H1 (cell line): ENCODE measurements around the gene SORBS1. TPM values are rescaled to one million over a fixed set of nuclear protein-coding genes. Genes with fewer than 3 reads are reported as not detected.
A peak's percentile ranks its signal among the peaks of the same experiment; 100 is the strongest.

ENCODE experiments used
- CTCF ChIA-PET: fragments of 300-600 bp; sonication (Branson Sonifier 250); formaldehyde crosslinking; loops from one replicate; lab custom pipeline; 2021; ENCODE audit not compliant: partially characterized antibody; lab: Charles Lee
- POLR2A ChIA-PET: fragments of 300-600 bp; sonication (Branson Sonifier 250); formaldehyde crosslinking; loops from one replicate; lab custom pipeline; 2021; ENCODE audit warnings: inconsistent platforms; ENCODE audit not compliant: partially characterized antibody; lab: Charles Lee
- DNase-seq, 2 experiments: peaks; one replicate each; pipeline versions ENCODE4 v3.0.0 to v3.0.0-alpha.2; 2010 to 2022; ENCODE audit warnings: low spot score in 2 of 2, low read depth in 1 of 2, mixed read lengths in 1 of 2
- FAIRE-seq: peaks from 2 replicates; lab custom pipeline; 2011; peaks lifted over from hg19 to GRCh38; lab: Jason Lieb, UNC
- H2AFZ ChIP-seq: 2 replicates; pipeline ENCODE4 v1.8.1; 2012; ENCODE audit warnings: low read length, inconsistent platforms
- H2AK5ac ChIP-seq: 2 replicates; pipeline ENCODE4 v1.6.1; 2013; ENCODE audit warnings: low read depth, low read length
- H2BK120ac ChIP-seq: replicated peaks from 2 replicates; pipeline ENCODE3; 2013; ENCODE audit warnings: low read depth, low read length, inconsistent platforms
- H2BK12ac ChIP-seq: 2 replicates; pipeline ENCODE4 v1.6.1; 2013; ENCODE audit warnings: low read depth, low read length
- H2BK15ac ChIP-seq: 2 replicates; pipeline ENCODE4 v1.6.1; 2013; ENCODE audit warnings: low read length
- H2BK20ac ChIP-seq: 2 replicates; pipeline ENCODE4 v1.6.1; 2013; ENCODE audit warnings: low read length
- H2BK5ac ChIP-seq: 2 replicates; pipeline ENCODE4 v1.6.1; 2013; ENCODE audit warnings: low read depth, low read length
- H3K14ac ChIP-seq: 2 replicates; pipeline ENCODE4 v1.6.1; 2013; ENCODE audit warnings: inconsistent platforms; ENCODE audit not compliant: insufficient read length
- H3K18ac ChIP-seq: 2 replicates; pipeline ENCODE4 v1.6.1; 2013; ENCODE audit warnings: low read length; ENCODE audit errors: extremely low read depth
- H3K23ac ChIP-seq: 2 replicates; pipeline ENCODE4 v1.6.1; 2013; ENCODE audit warnings: inconsistent platforms; ENCODE audit not compliant: insufficient read length
- H3K23me2 ChIP-seq: 2 replicates; pipeline ENCODE4 v1.6.1; 2013; ENCODE audit warnings: low read depth, low read length
- H3K27ac ChIP-seq: 2 replicates; pipeline ENCODE4 v1.6.1; 2011; ENCODE audit warnings: low read depth, low read length, inconsistent platforms
- H3K27me3 ChIP-seq, 4 experiments: replicated peaks in 1 of 4; 1 replicate in 1 of 4; 2 replicates in 3 of 4; pipeline versions ENCODE4 v1.6.1 to v1.8.1; 2011 to 2013; ENCODE audit warnings: low read length in 3 of 4, mild to moderate bottlenecking in 3 of 4, inconsistent platforms in 2 of 4, mixed read lengths in 2 of 4, moderate library complexity in 1 of 4; ENCODE audit not compliant: control insufficient read depth in 3 of 4, insufficient read depth in 3 of 4; ENCODE audit errors: extremely low read depth in 1 of 4
- H3K36me3 ChIP-seq, 4 experiments: 2 replicates each; pipeline versions ENCODE4 v1.6.1 to v1.8.1; 2011 to 2013; ENCODE audit warnings: mild to moderate bottlenecking in 4 of 4, low read length in 3 of 4, moderate library complexity in 2 of 4, control low read depth in 1 of 4, inconsistent platforms in 1 of 4; ENCODE audit not compliant: insufficient read depth in 4 of 4, control insufficient read depth in 2 of 4
- H3K4ac ChIP-seq: replicated peaks from 2 replicates; pipeline ENCODE3; 2013; ENCODE audit warnings: low read length, low read depth, mixed read lengths, inconsistent platforms; ENCODE audit not compliant: insufficient read length
- H3K4me1 ChIP-seq, 4 experiments: replicated peaks in 1 of 4; 1 replicate in 1 of 4; 2 replicates in 3 of 4; pipeline versions ENCODE4 v1.6.1 to v1.8.1; 2011 to 2013; ENCODE audit warnings: low read length in 3 of 4, inconsistent platforms in 2 of 4, mixed read lengths in 1 of 4; ENCODE audit not compliant: insufficient read depth in 4 of 4, control insufficient read depth in 3 of 4
- H3K4me2 ChIP-seq, 2 experiments: 2 replicates each; pipeline versions ENCODE4 v1.6.1 to v1.8.1; 2011 to 2013; ENCODE audit warnings: low read depth in 2 of 2, low read length in 2 of 2, control low read depth in 1 of 2, inconsistent platforms in 1 of 2, mild to moderate bottlenecking in 1 of 2; ENCODE audit not compliant: insufficient read depth in 1 of 2
- H3K4me3 ChIP-seq, 4 experiments: fragments of 200-600, 300-600 bp in 1 of 4; sonication (generic), shearing (Covaris generic), sonication (Bioruptor Twin) in 1 of 4; 2 replicates each; pipeline versions ENCODE4 v1.5.1 to v1.8.1; 2011 to 2016; ENCODE audit warnings: low read length in 4 of 4, low read depth in 3 of 4, control low read depth in 2 of 4, inconsistent platforms in 2 of 4, mild to moderate bottlenecking in 2 of 4, mixed read lengths in 1 of 4, moderate library complexity in 1 of 4; ENCODE audit not compliant: insufficient read depth in 2 of 4; ENCODE audit errors: extremely low read depth in 1 of 4
- H3K56ac ChIP-seq: replicated peaks from 2 replicates; pipeline ENCODE3; 2013; ENCODE audit warnings: low read depth, mild to moderate bottlenecking, mixed read lengths, low read length, inconsistent platforms; ENCODE audit not compliant: insufficient read length
- H3K79me1 ChIP-seq: 2 replicates; pipeline ENCODE4 v1.6.1; 2013; ENCODE audit warnings: low read depth, low read length, control low read depth
- H3K79me2 ChIP-seq, 2 experiments: 2 replicates each; pipeline versions ENCODE4 v1.6.1 to v1.8.1; 2012 to 2013; ENCODE audit warnings: low read length in 2 of 2, mild to moderate bottlenecking in 2 of 2, inconsistent platforms in 1 of 2; ENCODE audit not compliant: insufficient read depth in 2 of 2, control insufficient read depth in 1 of 2
- H3K9ac ChIP-seq, 4 experiments: replicated peaks in 1 of 4; 1 replicate in 1 of 4; 2 replicates in 3 of 4; pipeline versions ENCODE4 v1.6.1 to v1.8.1; 2011 to 2013; ENCODE audit warnings: low read depth in 3 of 4, low read length in 3 of 4, control low read depth in 2 of 4, mild to moderate bottlenecking in 2 of 4, moderate library complexity in 2 of 4, inconsistent platforms in 1 of 4; ENCODE audit errors: extremely low read depth in 1 of 4
- H3K9me3 ChIP-seq, 2 experiments: 2 replicates each; pipeline versions ENCODE4 v1.6.1 to v1.8.1; 2012 to 2013; ENCODE audit warnings: mild to moderate bottlenecking in 2 of 2, moderate library complexity in 2 of 2, control low read depth in 1 of 2, inconsistent platforms in 1 of 2, low read depth in 1 of 2, low read length in 1 of 2, mixed read lengths in 1 of 2; ENCODE audit not compliant: insufficient read depth in 2 of 2
- H4K20me1 ChIP-seq, 2 experiments: replicated peaks in 1 of 2; 2 replicates each; pipeline versions ENCODE3 to v1.8.1; 2011 to 2013; ENCODE audit warnings: inconsistent platforms in 2 of 2, low read length in 2 of 2, mild to moderate bottlenecking in 1 of 2; ENCODE audit not compliant: insufficient read depth in 2 of 2, control insufficient read depth in 1 of 2
- H4K5ac ChIP-seq: 2 replicates; pipeline ENCODE4 v1.6.1; 2013; ENCODE audit warnings: low read length, low read depth, mixed read lengths, inconsistent platforms; ENCODE audit not compliant: insufficient read length
- H4K8ac ChIP-seq: 2 replicates; pipeline ENCODE4 v1.8.0; 2013; ENCODE audit warnings: mild to moderate bottlenecking, moderate library complexity, low read length, inconsistent platforms; ENCODE audit not compliant: insufficient read depth; ENCODE audit errors: extremely low read depth
- H4K91ac ChIP-seq: replicated peaks from 2 replicates; pipeline ENCODE3; 2013; ENCODE audit warnings: low read length, mixed read lengths, inconsistent platforms; ENCODE audit not compliant: insufficient read length
- BACH1 ChIP-seq: IDR thresholded peaks from 2 replicates; pipeline ENCODE4 v1.6.1; 2012; ENCODE audit warnings: low read length, improper control_type of control experiment
- FOSL1 ChIP-seq: IDR thresholded peaks from 2 replicates; pipeline ENCODE4 v1.6.1; 2011; ENCODE audit warnings: mild to moderate bottlenecking, low read depth, low read length, moderate library complexity; ENCODE audit not compliant: insufficient read depth
- HDAC2 ChIP-seq, 2 experiments: fragments of 300-600 bp in 1 of 2; sonication (generic) in 1 of 2; IDR thresholded peaks; 2 replicates each; pipeline ENCODE4 v1.6.1; 2011 to 2012; ENCODE audit warnings: low read depth in 2 of 2, low read length in 2 of 2, mild to moderate bottlenecking in 2 of 2, moderate library complexity in 2 of 2, borderline replicate concordance in 1 of 2, inconsistent platforms in 1 of 2
- YY1 ChIP-seq: IDR thresholded peaks from 2 replicates; pipeline ENCODE4 v1.6.1; 2011; ENCODE audit warnings: low read depth, mild to moderate bottlenecking, low read length
- WGBS, 2 experiments: shearing (Covaris generic) in 1 of 2; methylation state at CpG; one replicate each; pipeline versions ENCODE4 v1.1.6 to v1.1.7; 2013 to 2015; ENCODE audit warnings: low lambda C conversion rate in 2 of 2, mixed read lengths in 2 of 2, inconsistent platforms in 1 of 2, low coverage in 1 of 2, missing lambda C conversion rate in 1 of 2; ENCODE audit not compliant: insufficient replicate concordance in 2 of 2, insufficient coverage in 1 of 2, insufficient read length in 1 of 2; ENCODE audit errors: extremely low coverage in 1 of 2, missing lambda C conversion rate in 1 of 2; 5-methylcytosine and 5-hydroxymethylcytosine counted together
- polyA plus RNA-seq, 7 experiments: library from polyadenylated mRNA; depleted of rRNA in 3 of 7; stranded (reverse) in 5 of 7; unstranded in 2 of 7; fragments of >200 nt in 5 of 7; fragments of 200-250 nt in 2 of 7; gene quantifications; 1 replicate in 5 of 7; 2 replicates in 1 of 7; 4 replicates in 1 of 7; pipeline versions ENCODE4 v1.2.1 to v1.2.3, GENCODE V29; 2011 to 2013; ENCODE audit warnings: missing spikeins in 2 of 7, mixed read lengths in 2 of 7
- total RNA-seq: library from RNA; stranded (reverse); fragmentation: NEBNext Ultra II Directional; extraction: Animal tissue kit (Norgen Biotek cat#: 25700); gene quantifications from 2 replicates; pipeline ENCODE4 v1.2.1, GENCODE V29; 2021

SORBS1 gene
- total and polyA plus RNA-seq, 2 of the 8 experiments (the other 6 are each of a cell fraction or from before 2014, with no cell fraction given), result 16.0 to 35.0 TPM

DNA sequence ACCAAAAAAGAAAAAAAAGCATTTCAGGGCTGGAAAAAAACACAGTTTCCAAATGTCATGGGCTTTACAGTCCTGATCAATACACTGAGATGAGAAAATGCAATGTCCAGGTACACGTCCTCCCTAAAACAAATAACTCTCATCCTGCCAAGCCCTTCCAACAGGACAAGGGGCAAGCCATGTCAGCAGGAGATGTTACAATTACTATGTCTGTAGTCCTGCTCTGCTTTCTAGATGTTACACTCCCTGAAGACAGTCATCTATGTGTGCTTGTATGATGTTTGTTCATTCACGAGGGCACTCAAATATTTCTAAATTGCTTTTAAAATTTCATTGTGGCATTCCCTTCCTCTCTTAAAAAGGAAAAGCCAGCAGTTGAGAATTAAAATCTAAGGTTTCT, 103.2 kb downstream of the SORBS1 start:
- Histone ChIP-seq H3K4ac (no peak overlapping the region), H3K4me3 (no peak overlapping the region), H4K20me1 (no peaks in the 10 kb centered on the region), H2BK12ac (no peak overlapping the region), H3K56ac (no peak overlapping the region), H4K5ac (no peak overlapping the region), H3K79me1 (no peaks in the 10 kb centered on the region), H3K79me2 (no peaks in the 10 kb centered on the region), H3K18ac (no peak overlapping the region), H3K4me2 (no peak overlapping the region), H3K36me3 (no peaks in the 10 kb centered on the region), H3K23me2 (no peaks in the 10 kb centered on the region), H2BK20ac (no peak overlapping the region), H3K9me3 (no peaks in the 10 kb centered on the region), H2AK5ac (no peak overlapping the region), H3K9ac (no peak overlapping the region), H2AFZ (no peak overlapping the region), H2BK5ac (no peak overlapping the region), H3K14ac (no peak overlapping the region), H3K27me3 (no peaks in the 10 kb centered on the region), H2BK120ac (no peak overlapping the region), H3K4me1 (peaks cover 0 to 15% (median 11%) of the 10 kb centered on the region in 4 experiments; a peak in 4 of 7 replicates), H3K27ac (no peak overlapping the region), H4K91ac (no peak overlapping the region), H3K23ac (no peak overlapping the region), H2BK15ac (peak overlapping the region; percentile 62; the same call in 1 of the 2 replicates), H4K8ac (no peak overlapping the region)
- FAIRE-seq (no peak), DNase-seq (no peak)
- no peak for TF ChIP-seq FOSL1
- no peak for TF ChIP-seq BACH1
- TF ChIP-seq HDAC2 (IDR thresholded peaks at IDR 0.05; ENCODE audit: borderline replicate concordance in 1 of 2, low read depth in 2 of 2, low read length in 2 of 2), result no peak
- no peak for TF ChIP-seq YY1
- 95% methylated on average over 2 of the region's 2 CpGs; no CpG with 5 or more reads in 1 of the 2 experiments for WGBS, 2 experiments
- ChIA-PET CTCF (interaction anchor here (0.6 to 12.8 kb wide), 5 partner anchors 9 to 27 kb away, joined by 3 to 95 read pairs (median 3); no protein-coding TSS in a partner anchor), POLR2A (no interaction called here)
